Measurements from ENCODE around the gene CEMIP2. TPM values are rescaled to one million over a fixed set of nuclear protein-coding genes. Genes with fewer than 3 reads are reported as not detected.
A peak's percentile ranks its signal among the peaks of the same experiment; 100 is the strongest.

CEMIP2 gene
- total RNA-seq, 3 donors from 2014 or later (not counting 1 experiment from before 2014, with no cell fraction given), result 204 to 326 (median 230) TPM

- H3K9me3 ChIP-seq (ENCODE audit: control insufficient read depth, insufficient read depth, low read length), result no peaks in the 10 kb centered on the region
- no peak overlapping the region for H3K27ac ChIP-seq (ENCODE audit: low read length)
- Mint-ChIP-seq H3K27me3 (ENCODE audit: low read depth in 2 of 2) (no peaks in the 10 kb centered on the region), H3K9me3 (no peaks in the 10 kb centered on the region), H3K36me3 (peaks cover 5% of the 10 kb centered on the region), H3K4me3 (peak overlapping the region; percentile 89), H3K4me1 (peaks cover 61 to 62% of the 10 kb centered on the region in 2 donors), H3K27ac (peak overlapping the region; percentile 76 to 94)
- H3K4me1 ChIP-seq (ENCODE audit: control insufficient read depth, insufficient read depth, low read length), result peaks cover 23% of the 10 kb centered on the region
- no peak for DNase-seq
- no peaks in the 10 kb centered on the region for H3K36me3 ChIP-seq (ENCODE audit: control insufficient read depth, insufficient read depth, low read length)
- 79% methylated on average over 8 of the region's 9 CpGs for WGBS (ENCODE audit: insufficient coverage)
- ATAC-seq, result peak in 1 of 3 donors; percentile 30
- no peaks in the 10 kb centered on the region for H3K27me3 ChIP-seq (ENCODE audit: control insufficient read depth, insufficient read depth, low read length)
- H3K4me3 ChIP-seq (ENCODE audit: low read length), result no peak overlapping the region
- intact Hi-C loops (cut with micrococcal nuclease), result no loop called here
- TF ChIP-seq CTCF (IDR thresholded peaks at IDR 0.05), result no peak
Measured at GRCh38 chr9:71683598-71684235, 84.6 kb downstream of the CEMIP2 start.

- Mint-ChIP-seq H3K4me1 (peaks cover 72 to 75% of the 10 kb centered on the region in 2 donors), H3K4me3 (no peak overlapping the region), H3K36me3 (no peaks in the 10 kb centered on the region), H3K27ac (peak overlapping the region; percentile 59 to 71), H3K9me3 (no peaks in the 10 kb centered on the region), H3K27me3 (ENCODE audit: low read depth in 2 of 2) (no peaks in the 10 kb centered on the region)
- H3K36me3 ChIP-seq (ENCODE audit: control insufficient read depth, insufficient read depth, low read length), result no peaks in the 10 kb centered on the region
- no peaks in the 10 kb centered on the region for H3K27me3 ChIP-seq (ENCODE audit: control insufficient read depth, insufficient read depth, low read length)
- no peak for TF ChIP-seq CTCF (IDR thresholded peaks at IDR 0.05)
- H3K9me3 ChIP-seq (ENCODE audit: control insufficient read depth, insufficient read depth, low read length), result no peaks in the 10 kb centered on the region
- DNase-seq (no peak), ATAC-seq (no peak)
- no peak overlapping the region for H3K4me3 ChIP-seq (ENCODE audit: low read length)
- 86% methylated on average over 2 of the region's 3 CpGs for WGBS (ENCODE audit: insufficient coverage)
- intact Hi-C loops (cut with micrococcal nuclease), result no loop called here
- H3K27ac ChIP-seq (ENCODE audit: low read length), result peak overlapping the region; percentile 37
- peaks cover 29% of the 10 kb centered on the region for H3K4me1 ChIP-seq (ENCODE audit: control insufficient read depth, insufficient read depth, low read length)
Measured at GRCh38 chr9:71681708-71682272, 86.5 kb downstream of the CEMIP2 start.

GRCh38 chr9:71681104-71681707, 87.1 kb downstream of the CEMIP2 start:
- no peak overlapping the region for H3K4me3 Mint-ChIP-seq
- peaks cover 67 to 74% of the 10 kb centered on the region in 2 donors for H3K4me1 Mint-ChIP-seq
- no peaks in the 10 kb centered on the region for H3K9me3 Mint-ChIP-seq
- H3K36me3 Mint-ChIP-seq, result no peaks in the 10 kb centered on the region
- Histone ChIP-seq H3K27ac (ENCODE audit: low read length) (peak overlapping the region; percentile 37), H3K4me3 (ENCODE audit: low read length) (no peak overlapping the region), H3K36me3 (ENCODE audit: control insufficient read depth, insufficient read depth, low read length) (no peaks in the 10 kb centered on the region), H3K4me1 (ENCODE audit: control insufficient read depth, insufficient read depth, low read length) (peaks cover 26% of the 10 kb centered on the region), H3K9me3 (ENCODE audit: control insufficient read depth, insufficient read depth, low read length) (no peaks in the 10 kb centered on the region), H3K27me3 (ENCODE audit: control insufficient read depth, insufficient read depth, low read length) (no peaks in the 10 kb centered on the region)
- H3K27ac Mint-ChIP-seq, result peak overlapping the region; percentile 59 to 71
- intact Hi-C loops (cut with micrococcal nuclease), result no loop called here
- no peaks in the 10 kb centered on the region for H3K27me3 Mint-ChIP-seq (ENCODE audit: low read depth in 2 of 2)
- DNase-seq (no peak), ATAC-seq (no peak)
- no CpG with 5 or more reads among the region's 1 CpG for WGBS (ENCODE audit: insufficient coverage)
- no peak for TF ChIP-seq CTCF (IDR thresholded peaks at IDR 0.05)

Measured in natural killer cell (primary cell).